GM06990 (cell line): ENCODE data around the gene DNAH2.

Source experiments
- DNase-seq: peaks from one replicate; pipeline ENCODE4 v3.0.0-alpha.2; 2011; ENCODE audit not compliant: insufficient read length; ENCODE audit errors: extremely low read depth
- H3K27me3 ChIP-seq: replicated peaks from 2 replicates; pipeline ENCODE4 v1.6.0; 2011; ENCODE audit warnings: low read length; ENCODE audit not compliant: control insufficient read depth, insufficient read depth
- H3K36me3 ChIP-seq: 2 replicates; pipeline ENCODE4 v1.5.1; 2011; ENCODE audit warnings: low read length; ENCODE audit not compliant: control insufficient read depth, insufficient read depth
- H3K4me3 ChIP-seq: replicated peaks from 2 replicates; pipeline ENCODE4 v1.5.1; 2011; ENCODE audit warnings: low read depth, mild to moderate bottlenecking, control low read depth, low read length
- CTCF ChIP-seq: IDR thresholded peaks from 2 replicates; pipeline ENCODE4 v1.5.1; 2011; ENCODE audit warnings: low read length, control low read depth, mild to moderate bottlenecking, inconsistent platforms; ENCODE audit not compliant: insufficient read depth, poor library complexity, severe bottlenecking

DNAH2 gene

GRCh38 chr17:7848739-7849129 is 131.2 kb downstream of the DNAH2 start:
- Histone ChIP-seq H3K4me3 (no peak overlapping the region), H3K36me3 (peaks cover 46% of the 10 kb centered on the region), H3K27me3 (no peaks in the 10 kb centered on the region)
- no peak for TF ChIP-seq CTCF
- no peak for DNase-seq

GRCh38 chr17:7849130-7849750 is 131.7 kb downstream of the DNAH2 start:
- no peaks in the 10 kb centered on the region for H3K27me3 ChIP-seq
- no peak for TF ChIP-seq CTCF
- peaks cover 46% of the 10 kb centered on the region for H3K36me3 ChIP-seq
- no peak for DNase-seq
- H3K4me3 ChIP-seq: no peak overlapping the region

GRCh38 chr17:7849751-7850504 is 132.4 kb downstream of the DNAH2 start:
- Histone ChIP-seq H3K27me3 (no peaks in the 10 kb centered on the region), H3K36me3 (peaks cover 46% of the 10 kb centered on the region), H3K4me3 (no peak overlapping the region)
- TF ChIP-seq CTCF: no peak
- no peak for DNase-seq

- peak overlapping the region; percentile 65 for H3K4me3 ChIP-seq
- peaks cover 46% of the 10 kb centered on the region for H3K36me3 ChIP-seq
- DNase-seq: no peak
- no peak for TF ChIP-seq CTCF
- no peaks in the 10 kb centered on the region for H3K27me3 ChIP-seq
Observed at GRCh38 chr17:7850701-7851437, 133.3 kb downstream of the DNAH2 start.

- Histone ChIP-seq H3K36me3 (peaks cover 41% of the 10 kb centered on the region), H3K27me3 (no peaks in the 10 kb centered on the region), H3K4me3 (peak overlapping the region; percentile 65)
- DNase-seq: peak; percentile 91
- TF ChIP-seq CTCF: peak; percentile 95
Observed at GRCh38 chr17:7851438-7852261, 134.1 kb downstream of the DNAH2 start.
